ENCODE measurements around the gene ASIC2.
"Not testable (repeated sequence)": the region's sequence is repeated elsewhere in the genome, so short reads cannot be mapped to it uniquely, and the experiment has no call there.

The ASIC2 gene

GRCh38 chr17:32992321-32993033, 300.6 kb downstream of the ASIC2 start:
- TF ChIP-seq, protein P1, sequence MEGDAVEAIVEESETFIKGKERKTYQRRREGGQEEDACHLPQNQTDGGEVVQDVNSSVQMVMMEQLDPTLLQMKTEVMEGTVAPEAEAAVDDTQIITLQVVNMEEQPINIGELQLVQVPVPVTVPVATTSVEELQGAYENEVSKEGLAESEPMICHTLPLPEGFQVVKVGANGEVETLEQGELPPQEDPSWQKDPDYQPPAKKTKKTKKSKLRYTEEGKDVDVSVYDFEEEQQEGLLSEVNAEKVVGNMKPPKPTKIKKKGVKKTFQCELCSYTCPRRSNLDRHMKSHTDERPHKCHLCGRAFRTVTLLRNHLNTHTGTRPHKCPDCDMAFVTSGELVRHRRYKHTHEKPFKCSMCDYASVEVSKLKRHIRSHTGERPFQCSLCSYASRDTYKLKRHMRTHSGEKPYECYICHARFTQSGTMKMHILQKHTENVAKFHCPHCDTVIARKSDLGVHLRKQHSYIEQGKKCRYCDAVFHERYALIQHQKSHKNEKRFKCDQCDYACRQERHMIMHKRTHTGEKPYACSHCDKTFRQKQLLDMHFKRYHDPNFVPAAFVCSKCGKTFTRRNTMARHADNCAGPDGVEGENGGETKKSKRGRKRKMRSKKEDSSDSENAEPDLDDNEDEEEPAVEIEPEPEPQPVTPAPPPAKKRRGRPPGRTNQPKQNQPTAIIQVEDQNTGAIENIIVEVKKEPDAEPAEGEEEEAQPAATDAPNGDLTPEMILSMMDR (IDR thresholded peaks at IDR 0.05; ENCODE audit: low read depth, low read length) = no peak
- no peak for DNase-seq (ENCODE audit: low read depth in 2 of 2)
- H3K4me3 ChIP-seq (replicated peaks in 1 of 2; ENCODE audit: low read depth in 2 of 2, low read length in 2 of 2) = no peak overlapping the region

GRCh38 chr17:32988481-32989101, 304.5 kb downstream of the ASIC2 start:
- no peak overlapping the region for H3K4me3 ChIP-seq (replicated peaks in 1 of 2; ENCODE audit: low read depth in 2 of 2, low read length in 2 of 2)
- TF ChIP-seq, protein P1 (IDR thresholded peaks at IDR 0.05; ENCODE audit: low read depth, low read length) = no peak
- DNase-seq (ENCODE audit: low read depth in 2 of 2) = no peak

- H3K4me3 ChIP-seq (replicated peaks in 1 of 2; ENCODE audit: low read depth in 2 of 2, low read length in 2 of 2); DNase-seq (ENCODE audit: low read depth in 2 of 2): not testable (repeated sequence)
These were observed 305.2 kb downstream of the ASIC2 start for GRCh38 chr17:32987868-32988267.

DNA sequence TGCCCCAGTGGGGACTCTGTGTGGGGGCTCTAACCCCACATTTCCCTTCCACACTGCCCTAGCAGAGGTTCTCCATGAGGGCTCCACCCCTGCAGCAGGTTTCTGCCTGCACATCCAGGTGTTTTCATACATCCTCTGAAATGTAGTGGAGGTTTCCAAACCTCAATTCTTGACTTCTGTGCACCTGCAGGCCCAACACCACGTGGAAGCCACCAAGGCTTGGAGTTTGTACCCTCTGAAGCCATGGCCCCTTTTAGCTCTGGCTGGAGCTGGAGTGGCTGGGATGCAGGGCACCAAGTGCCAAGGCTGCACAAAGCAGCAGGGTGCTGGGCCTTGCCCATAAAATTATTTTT, 305.7 kb downstream of the ASIC2 start:
- not testable (repeated sequence) for DNase-seq (ENCODE audit: low read depth in 2 of 2); H3K4me3 ChIP-seq (replicated peaks in 1 of 2; ENCODE audit: low read depth in 2 of 2, low read length in 2 of 2)

- DNase-seq (ENCODE audit: low read depth in 2 of 2) = no peak
- H3K4me3 ChIP-seq (replicated peaks in 1 of 2; ENCODE audit: low read depth in 2 of 2, low read length in 2 of 2) = no peak overlapping the region
- TF ChIP-seq, protein P1 (IDR thresholded peaks at IDR 0.05; ENCODE audit: low read depth, low read length) = no peak
These were observed 307.9 kb downstream of the ASIC2 start for GRCh38 chr17:32985050-32985756.

DNA sequence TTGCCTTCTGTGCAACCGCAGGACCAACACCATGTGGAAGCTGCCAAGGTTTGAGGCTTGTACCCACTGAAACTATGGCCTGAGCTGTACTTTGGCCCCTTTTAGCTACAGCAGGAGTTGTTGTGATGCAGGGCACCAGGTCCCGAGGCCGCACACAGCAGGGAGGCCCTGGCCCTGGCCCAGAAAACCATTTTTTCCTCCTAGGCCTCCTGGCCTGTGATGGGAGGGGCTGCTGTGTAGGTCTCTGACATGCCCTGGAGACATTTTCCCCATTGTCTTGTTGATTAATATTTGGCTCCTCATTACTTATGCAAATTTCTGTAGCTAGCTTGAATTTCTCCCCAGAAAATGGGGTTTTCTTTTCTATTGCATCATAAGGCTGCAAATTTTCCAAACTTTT, 311.5 kb downstream of the ASIC2 start:
- not testable (repeated sequence) for H3K4me3 ChIP-seq (replicated peaks in 1 of 2; ENCODE audit: low read depth in 2 of 2, low read length in 2 of 2); DNase-seq (ENCODE audit: low read depth in 2 of 2)

DNA sequence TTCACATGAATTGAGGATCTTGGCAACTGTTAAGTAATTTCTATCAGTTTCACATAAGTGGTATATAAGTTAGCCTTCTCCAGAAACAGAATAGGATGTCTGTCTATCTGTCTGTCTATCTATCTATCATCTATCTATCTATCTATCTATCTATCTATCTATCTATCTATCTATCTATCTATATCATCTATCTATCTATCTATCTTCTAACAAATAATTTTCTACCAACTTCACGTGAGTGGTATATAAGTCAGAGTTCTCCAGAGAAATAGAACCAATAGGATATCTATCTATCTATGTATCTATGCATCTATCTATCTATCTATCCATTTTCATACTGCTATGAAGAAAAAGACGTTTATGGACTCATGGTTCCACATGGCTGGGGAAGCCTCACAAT, 312.9 kb downstream of the ASIC2 start:
- TF ChIP-seq, protein P1 (IDR thresholded peaks at IDR 0.05; ENCODE audit: low read depth, low read length) = no peak

GRCh38 chr17:32976605-32977004, 316.5 kb downstream of the ASIC2 start:
- TF ChIP-seq, protein P1 (IDR thresholded peaks at IDR 0.05; ENCODE audit: low read depth, low read length) = no peak
- no peak for DNase-seq (ENCODE audit: low read depth in 2 of 2)

More for the DNA sequence above, 312.9 kb downstream of the ASIC2 start:
- DNase-seq (ENCODE audit: low read depth in 2 of 2) = no peak
- H3K4me3 ChIP-seq (replicated peaks in 1 of 2; ENCODE audit: low read depth in 2 of 2, low read length in 2 of 2) = no peak overlapping the region

More at GRCh38 chr17:32976605-32977004, 316.5 kb downstream of the ASIC2 start:
- no peak overlapping the region for H3K4me3 ChIP-seq (replicated peaks in 1 of 2; ENCODE audit: low read depth in 2 of 2, low read length in 2 of 2)
